Embryonic facial prominence (tissue), 1 donor: ENCODE measurements around the gene ABHD1.
"Not testable (repeated sequence)": the region's sequence is repeated elsewhere in the genome, so short reads cannot be mapped to it uniquely, and the experiment has no call there.

ENCODE experiments used
- DNase-seq: peaks from one replicate; pipeline ENCODE4 v3.0.0-alpha.2; 2016; ENCODE audit errors: extremely low spot score

Gene ABHD1

GRCh38 chr2:27164960-27165763, 41.5 kb downstream of the ABHD1 start:
- no peak for DNase-seq

GRCh38 chr2:27170581-27171337, 47.1 kb downstream of the ABHD1 start:
- no peak for DNase-seq

GRCh38 chr2:27171351-27171848, 47.8 kb downstream of the ABHD1 start:
- no peak for DNase-seq

GRCh38 chr2:27174638-27175037, 51.0 kb downstream of the ABHD1 start:
- no peak for DNase-seq

GRCh38 chr2:27175330-27175729, 51.7 kb downstream of the ABHD1 start:
- DNase-seq, result no peak

GRCh38 chr2:27175781-27176180, 52.2 kb downstream of the ABHD1 start:
- DNase-seq, result not testable (repeated sequence)

- DNase-seq, result no peak
Observed at GRCh38 chr2:27177441-27178351, 54.1 kb downstream of the ABHD1 start.

- no peak for DNase-seq
Observed at GRCh38 chr2:27178469-27178868, 54.9 kb downstream of the ABHD1 start.

GRCh38 chr2:27179344-27180000, 55.9 kb downstream of the ABHD1 start:
- DNase-seq, result no peak
